Ramos (cell line): ENCODE data around the gene USP43.

Experiments
- in situ Hi-C: fragments of 300-500 bp; cut with MboI; formaldehyde crosslinking; loops from one replicate; pipeline ENCODE4 v1.14.3; 2022; ENCODE audit warnings: low sequenced_read_pairs; ENCODE audit not compliant: unreplicated experiment

The USP43 gene

GRCh38 chr17:9769036-9769695, 123.8 kb downstream of the USP43 start:
- in situ Hi-C loops, result no loop called here

- in situ Hi-C loops, result no loop called here
Measured at GRCh38 chr17:9771465-9771864, 126.1 kb downstream of the USP43 start.

DNA sequence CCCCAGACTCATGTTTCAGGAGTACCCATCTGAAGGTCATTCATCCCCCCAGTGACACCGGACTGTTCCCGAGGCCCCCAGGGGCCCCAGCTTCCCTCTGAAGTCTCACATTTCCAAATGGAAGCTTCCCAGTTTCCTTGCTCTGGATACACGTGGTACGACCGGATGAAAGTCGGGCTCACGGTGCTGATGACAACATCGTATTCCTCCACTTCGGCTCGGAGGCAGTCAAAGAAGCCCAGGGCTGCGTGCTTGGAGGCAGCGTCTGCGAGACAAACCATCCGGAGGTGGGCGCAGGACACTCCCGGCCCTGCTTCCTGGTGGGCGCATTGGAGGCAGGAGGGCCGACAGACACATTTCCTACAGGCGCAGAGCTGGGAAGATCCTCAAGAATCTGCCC, 127.3 kb downstream of the USP43 start:
- in situ Hi-C loops, result no loop called here

- in situ Hi-C loops, result no loop called here
Measured at GRCh38 chr17:9776911-9777310, 131.6 kb downstream of the USP43 start.
